HG03039 (cell line): ENCODE data around the gene TAF7L.

Experiments used
- ATAC-seq: cut with Tn5 transposase; IDR thresholded peaks from one replicate; pipeline ENCODE4 v1.9.1; 2021; ENCODE audit warnings: mild to moderate bottlenecking, moderate library complexity; ENCODE audit not compliant: unreplicated experiment

Gene TAF7L

GRCh38 chrX:101229170-101229569 lies 62.0 kb downstream of the TAF7L start:
- ATAC-seq: no peak

GRCh38 chrX:101223226-101223625 lies 67.9 kb downstream of the TAF7L start:
- peak; percentile 61 for ATAC-seq

- no peak for ATAC-seq
Measured at GRCh38 chrX:101220662-101221260, 70.4 kb downstream of the TAF7L start.

GRCh38 chrX:101219864-101220346 lies 71.2 kb downstream of the TAF7L start:
- no peak for ATAC-seq

- no peak for ATAC-seq
Measured at GRCh38 chrX:101219116-101219863, 71.8 kb downstream of the TAF7L start, which contains the start of gene DRP2. DRP2 (plus strand) TSS chrX:101219786; CDS start chrX:101231648, 11,862 bp downstream.
